ENCODE results near the gene IAPP. TPM values are rescaled to one million over a fixed set of nuclear protein-coding genes. Genes with fewer than 3 reads are reported as not detected.
"Not testable (repeated sequence)": the region's sequence is repeated elsewhere in the genome, so short reads cannot be mapped to it uniquely, and the experiment has no call there.

The IAPP gene
- total RNA-seq, 1 experiment from 2014 or later: not detected

- Histone ChIP-seq H2BK20ac (ENCODE audit: low read depth, low read length, poor library complexity, severe bottlenecking) (no peak overlapping the region), H3K4me2 (ENCODE audit: insufficient read depth, insufficient read length, low read length) (no peak overlapping the region), H3K23me2 (ENCODE audit: insufficient read length, low read depth, low read length, poor library complexity, severe bottlenecking) (no peaks in the 10 kb centered on the region), H3K14ac (ENCODE audit: insufficient read depth, low read length) (no peak overlapping the region), H3K56ac (ENCODE audit: insufficient read length, low read depth, low read length) (no peak overlapping the region), H4K20me1 (ENCODE audit: control insufficient read depth, insufficient read depth, insufficient read length) (no peaks in the 10 kb centered on the region), H3K9ac (ENCODE audit: extremely low read depth, insufficient read length, low read length) (no peak overlapping the region), H3K79me2 (ENCODE audit: insufficient read depth, low read length) (no peaks in the 10 kb centered on the region), H3K4ac (ENCODE audit: low read depth, low read length) (no peak overlapping the region), H2BK120ac (ENCODE audit: low read depth, low read length, poor library complexity, severe bottlenecking) (no peak overlapping the region), H3K18ac (ENCODE audit: insufficient read length, low read depth, low read length) (no peak overlapping the region), H3K23ac (ENCODE audit: insufficient read length, low read depth, low read length) (no peak overlapping the region), H2AFZ (ENCODE audit: low read length) (no peak overlapping the region), H3K4me1 (ENCODE audit: insufficient read depth, low read length) (no peaks in the 10 kb centered on the region), H3K9me3 (ENCODE audit: control insufficient read depth, low read depth, low read length) (no peaks in the 10 kb centered on the region), H3K27me3 (ENCODE audit: insufficient read depth, low read length) (no peaks in the 10 kb centered on the region), H2BK15ac (ENCODE audit: low read depth, low read length) (no peak overlapping the region), H4K91ac (ENCODE audit: insufficient read length, low read depth, low read length) (no peak overlapping the region), H3T11ph (ENCODE audit: low read length) (no peak overlapping the region), H3K27ac (ENCODE audit: insufficient read length, low read depth, low read length) (no peak overlapping the region), H2BK5ac (ENCODE audit: insufficient read length, low read length) (no peak overlapping the region), H4K5ac (ENCODE audit: insufficient read length, low read depth, low read length) (no peak overlapping the region), H3K79me1 (ENCODE audit: insufficient read depth, low read depth, low read length, poor library complexity, severe bottlenecking) (no peaks in the 10 kb centered on the region), H2AK5ac (ENCODE audit: insufficient read length, low read length) (no peak overlapping the region), H2BK12ac (ENCODE audit: insufficient read length, low read depth, low read length) (no peak overlapping the region), H4K8ac (replicated peaks; ENCODE audit: insufficient read length, low read depth, low read length) (no peak overlapping the region)
- Mint-ChIP-seq H3K4me1 (peaks cover 8 to 14% of the 10 kb centered on the region in 2 experiments), H3K27ac (no peak overlapping the region), H3K36me3 (ENCODE audit: insufficient read depth in 1 of 3, low read depth in 3 of 3) (peaks cover 0 to 7% (median 0%) of the 10 kb centered on the region in 3 experiments; a peak in 3 of 7 replicates), H3K27me3 (ENCODE audit: low read depth) (no peaks in the 10 kb centered on the region), H3K4me3 (no peak overlapping the region), H3K9me3 (peaks cover under 1% of the 10 kb centered on the region in 2 experiments; a peak in 4 of 5 replicates)
- no peak for DNase-seq
- WGBS (ENCODE audit: extremely low coverage, insufficient read length, low lambda C conversion rate): no CpG with 5 or more reads among the region's 1 CpG
- no peak for TF ChIP-seq CTCF (conservative IDR thresholded peaks at IDR 0.05)
Observed at GRCh38 chr12:21354641-21355040, 18.1 kb upstream of the IAPP start.

GRCh38 chr12:21360632-21361031 lies 12.1 kb upstream of the IAPP start:
- not testable (repeated sequence) for H4K20me1 ChIP-seq (ENCODE audit: control insufficient read depth, insufficient read depth, insufficient read length); H3K4me3 Mint-ChIP-seq; H3K27me3 ChIP-seq (ENCODE audit: insufficient read depth, low read length); H3K27me3 Mint-ChIP-seq (ENCODE audit: low read depth); H3K27ac Mint-ChIP-seq; H3K56ac ChIP-seq (ENCODE audit: insufficient read length, low read depth, low read length); H3K79me2 ChIP-seq (ENCODE audit: insufficient read depth, low read length); H4K91ac ChIP-seq (ENCODE audit: insufficient read length, low read depth, low read length); H3K27ac ChIP-seq (ENCODE audit: insufficient read length, low read depth, low read length); H3T11ph ChIP-seq (ENCODE audit: low read length); H2BK120ac ChIP-seq (ENCODE audit: low read depth, low read length, poor library complexity, severe bottlenecking); H2BK12ac ChIP-seq (ENCODE audit: insufficient read length, low read depth, low read length); H2BK5ac ChIP-seq (ENCODE audit: insufficient read length, low read length); H3K79me1 ChIP-seq (ENCODE audit: insufficient read depth, low read depth, low read length, poor library complexity, severe bottlenecking); H4K5ac ChIP-seq (ENCODE audit: insufficient read length, low read depth, low read length); H2BK20ac ChIP-seq (ENCODE audit: low read depth, low read length, poor library complexity, severe bottlenecking); H3K23me2 ChIP-seq (ENCODE audit: insufficient read length, low read depth, low read length, poor library complexity, severe bottlenecking); H3K9ac ChIP-seq (ENCODE audit: extremely low read depth, insufficient read length, low read length); H2BK15ac ChIP-seq (ENCODE audit: low read depth, low read length); H4K8ac ChIP-seq (replicated peaks; ENCODE audit: insufficient read length, low read depth, low read length); H3K4me2 ChIP-seq (ENCODE audit: insufficient read depth, insufficient read length, low read length); H3K9me3 ChIP-seq (ENCODE audit: control insufficient read depth, low read depth, low read length); H2AFZ ChIP-seq (ENCODE audit: low read length); H3K18ac ChIP-seq (ENCODE audit: insufficient read length, low read depth, low read length); H2AK5ac ChIP-seq (ENCODE audit: insufficient read length, low read length); H3K14ac ChIP-seq (ENCODE audit: insufficient read depth, low read length); H3K4me1 ChIP-seq (ENCODE audit: insufficient read depth, low read length); H3K4ac ChIP-seq (ENCODE audit: low read depth, low read length); H3K23ac ChIP-seq (ENCODE audit: insufficient read length, low read depth, low read length); DNase-seq
- no CpG with 5 or more reads among the region's 10 CpGs for WGBS (ENCODE audit: extremely low coverage, insufficient read length, low lambda C conversion rate)
- Mint-ChIP-seq H3K36me3 (ENCODE audit: insufficient read depth in 1 of 3, low read depth in 3 of 3) (peaks cover 4 to 21% (median 20%) of the 10 kb centered on the region in 3 experiments), H3K4me1 (peaks cover 8 to 12% of the 10 kb centered on the region in 2 experiments), H3K9me3 (peaks cover 14 to 20% of the 10 kb centered on the region in 2 experiments)
